Keratinocyte (primary cell): ENCODE measurements around the gene JOSD2.

Source experiments
- CTCF ChIP-seq, 3 experiments: IDR thresholded peaks in 1 of 3; conservative IDR thresholded peaks in 1 of 3; optimal IDR thresholded peaks in 1 of 3; 2 replicates in 2 of 3; 3 replicates in 1 of 3; pipeline versions ENCODE3 to v1.5.1; 2011; ENCODE audit warnings: low read length in 3 of 3, mild to moderate bottlenecking in 3 of 3, moderate library complexity in 2 of 3, control low read depth in 1 of 3, inconsistent platforms in 1 of 3; ENCODE audit not compliant: insufficient read depth in 2 of 3; ENCODE audit errors: extremely low read depth in 1 of 3
- EZH2 ChIP-seq: IDR thresholded peaks from one replicate; pipeline ENCODE4 v1.6.1; 2012; ENCODE audit warnings: inconsistent platforms, mild to moderate bottlenecking, low read length, moderate library complexity

DNA sequence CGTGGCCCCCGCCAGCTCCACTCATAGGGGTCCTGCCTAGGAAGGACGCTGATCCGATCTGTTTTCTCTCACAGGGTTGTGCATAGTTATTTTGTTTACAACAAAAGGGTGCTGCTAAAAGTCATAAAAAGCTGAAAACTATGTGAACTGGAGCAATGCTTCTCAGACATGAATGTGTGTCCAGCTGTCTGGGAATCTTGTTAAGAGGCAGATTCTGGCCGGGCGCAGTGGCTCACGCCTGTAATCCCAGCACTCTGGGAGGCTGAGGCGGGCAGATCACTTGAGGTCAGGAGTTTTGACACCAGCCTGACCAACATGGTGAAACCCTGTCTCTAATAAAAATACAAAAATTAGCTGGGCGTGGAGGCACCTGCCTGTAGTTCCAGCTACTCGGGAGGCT, 48.6 kb upstream of the JOSD2 start:
- no peak for TF ChIP-seq CTCF (optimal IDR thresholded peaks at IDR 0.05 in 1 of 3, IDR thresholded peaks at IDR 0.05 in 1 of 3, conservative IDR thresholded peaks at IDR 0.05 in 1 of 3; ENCODE audit: extremely low read depth in 1 of 3, insufficient read depth in 2 of 3, low read length in 3 of 3)
- no peak for TF ChIP-seq EZH2
